Measurements from ENCODE around the gene TSPEAR.
"Not testable (repeated sequence)": the region's sequence is repeated elsewhere in the genome, so short reads cannot be mapped to it uniquely, and the experiment has no call there.

TSPEAR gene

GRCh38 chr21:44687671-44688070 lies 23.7 kb downstream of the TSPEAR start:
- H3K4me3 ChIP-seq: no peak overlapping the region
- DNase-seq (ENCODE audit: low spot score): no peak
- H3K27ac ChIP-seq: no peak overlapping the region
- no peak for TF ChIP-seq CTCF (IDR thresholded peaks at IDR 0.05)

GRCh38 chr21:44686843-44687561 lies 24.4 kb downstream of the TSPEAR start:
- DNase-seq (ENCODE audit: low spot score): no peak
- no peak overlapping the region for H3K4me3 ChIP-seq
- H3K27ac ChIP-seq: no peak overlapping the region
- no peak for TF ChIP-seq CTCF (IDR thresholded peaks at IDR 0.05)

- H3K4me3 ChIP-seq: no peak overlapping the region
- peak; percentile 47 for DNase-seq (ENCODE audit: low spot score)
- TF ChIP-seq CTCF (IDR thresholded peaks at IDR 0.05): no peak
Measured at GRCh38 chr21:44686000-44686781, 25.2 kb downstream of the TSPEAR start.

GRCh38 chr21:44685050-44685449 lies 26.3 kb downstream of the TSPEAR start:
- not testable (repeated sequence) for H3K27ac ChIP-seq, H3K4me3 ChIP-seq
- DNase-seq (ENCODE audit: low spot score): peak; percentile 45

More at GRCh38 chr21:44686000-44686781, 25.2 kb downstream of the TSPEAR start:
- no peak overlapping the region for H3K27ac ChIP-seq

- peak; percentile 64 for DNase-seq (ENCODE audit: low spot score)
- TF ChIP-seq CTCF (IDR thresholded peaks at IDR 0.05): no peak
- H3K27ac ChIP-seq: no peak overlapping the region
- H3K4me3 ChIP-seq: no peak overlapping the region
Measured at GRCh38 chr21:44684483-44684882, 26.9 kb downstream of the TSPEAR start.

GRCh38 chr21:44684077-44684476 lies 27.3 kb downstream of the TSPEAR start:
- Histone ChIP-seq H3K27ac (no peak overlapping the region), H3K4me3 (no peak overlapping the region)
- DNase-seq (ENCODE audit: low spot score): no peak
- no peak for TF ChIP-seq CTCF (IDR thresholded peaks at IDR 0.05)

GRCh38 chr21:44682580-44683151 lies 28.7 kb downstream of the TSPEAR start:
- no peak for DNase-seq (ENCODE audit: low spot score)
- no peak for TF ChIP-seq CTCF (IDR thresholded peaks at IDR 0.05)

More at GRCh38 chr21:44682580-44683151, 28.7 kb downstream of the TSPEAR start:
- Histone ChIP-seq H3K4me3 (no peak overlapping the region), H3K27ac (no peak overlapping the region)
